ENCODE results near the gene NACC1.
A peak's percentile ranks its signal among the peaks of the same experiment; 100 is the strongest.

Gene NACC1
- 18.8 to 124 (median 40.6) reads per million in 9 experiments for total RNA-seq

- Mint-ChIP-seq H3K27ac (peak within 1 kb of the TSS; percentile 86 to 91), H3K4me1 (ENCODE audit: low read depth in 2 of 2) (peaks cover 50 to 60% of the 10 kb centered on the region in 2 donors), H3K4me3 (peak within 1 kb of the TSS; percentile 89 to 93), H3K36me3 (ENCODE audit: insufficient read depth) (peaks cover 39% of the 10 kb centered on the region), H3K9me3 (no peaks in the 10 kb centered on the region), H3K27me3 (no peaks in the 10 kb centered on the region)
- DNase-seq (peak; percentile 82 to 89 (median 87)), ATAC-seq (replicated peaks) (peak; percentile 79)
Measured at GRCh38 chr19:13117772-13118423, at the start of gene NACC1. Gene NACC1 (plus strand): TSS chr19:13118264. CDS start chr19:13135208, 16,944 bp downstream.

DNA sequence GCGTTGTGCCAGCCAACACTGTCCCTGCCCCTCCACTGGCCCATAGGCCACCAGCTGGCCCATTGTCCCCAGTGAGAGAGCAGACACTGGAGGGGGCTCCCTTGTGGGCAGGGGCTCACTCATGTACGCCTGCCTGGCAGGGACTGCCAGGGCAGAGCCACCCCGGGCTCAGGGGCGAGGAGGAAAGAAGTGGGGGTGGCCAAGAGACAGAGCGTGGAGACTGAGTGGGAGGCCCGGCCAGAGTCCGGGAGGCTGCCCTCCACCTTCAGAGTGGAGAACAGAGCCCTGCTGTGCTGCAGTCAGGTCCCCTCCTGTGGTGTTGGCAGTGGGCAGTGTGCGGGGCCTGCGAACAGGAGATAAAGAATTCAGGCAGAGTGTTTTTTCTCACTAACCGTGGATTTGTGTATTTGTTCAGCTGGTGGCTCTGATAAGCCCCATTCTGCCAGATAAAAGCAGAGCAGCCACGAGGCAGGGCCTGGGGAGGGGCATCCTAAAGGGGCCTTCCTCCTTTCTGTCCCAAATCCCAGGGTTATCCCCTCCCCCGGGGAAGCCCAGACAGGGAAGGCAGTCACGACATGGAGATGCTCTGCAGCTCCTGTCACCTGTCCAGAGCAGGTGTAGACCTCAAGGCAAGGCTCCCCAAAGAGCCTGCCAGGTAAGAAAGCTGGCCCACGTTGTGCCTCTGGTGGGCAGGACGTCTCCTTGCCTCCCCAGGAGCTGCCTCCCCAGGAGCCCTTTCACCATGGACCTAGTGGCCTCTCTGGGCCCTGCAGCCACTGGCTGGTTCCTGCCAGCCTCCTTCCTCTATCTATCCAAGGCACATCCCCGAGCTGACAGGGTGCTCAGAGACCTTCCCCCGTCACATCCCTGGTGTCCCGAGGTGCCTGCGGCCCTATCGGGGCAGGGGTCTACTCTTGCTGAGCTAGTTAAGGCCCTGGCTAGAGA lies 48.4 kb upstream of the NACC1 start:
- H3K9me3 Mint-ChIP-seq, result no peaks in the 10 kb centered on the region
- no peaks in the 10 kb centered on the region for H3K36me3 Mint-ChIP-seq (ENCODE audit: insufficient read depth)
- H3K4me3 Mint-ChIP-seq, result no peak overlapping the region
- DNase-seq (no peak), ATAC-seq (replicated peaks) (no peak)
- H3K4me1 Mint-ChIP-seq (ENCODE audit: low read depth in 2 of 2), result no peaks in the 10 kb centered on the region
- H3K27ac Mint-ChIP-seq, result no peak overlapping the region
- peaks cover 10 to 68% of the 10 kb centered on the region in 2 donors for H3K27me3 Mint-ChIP-seq

DNA sequence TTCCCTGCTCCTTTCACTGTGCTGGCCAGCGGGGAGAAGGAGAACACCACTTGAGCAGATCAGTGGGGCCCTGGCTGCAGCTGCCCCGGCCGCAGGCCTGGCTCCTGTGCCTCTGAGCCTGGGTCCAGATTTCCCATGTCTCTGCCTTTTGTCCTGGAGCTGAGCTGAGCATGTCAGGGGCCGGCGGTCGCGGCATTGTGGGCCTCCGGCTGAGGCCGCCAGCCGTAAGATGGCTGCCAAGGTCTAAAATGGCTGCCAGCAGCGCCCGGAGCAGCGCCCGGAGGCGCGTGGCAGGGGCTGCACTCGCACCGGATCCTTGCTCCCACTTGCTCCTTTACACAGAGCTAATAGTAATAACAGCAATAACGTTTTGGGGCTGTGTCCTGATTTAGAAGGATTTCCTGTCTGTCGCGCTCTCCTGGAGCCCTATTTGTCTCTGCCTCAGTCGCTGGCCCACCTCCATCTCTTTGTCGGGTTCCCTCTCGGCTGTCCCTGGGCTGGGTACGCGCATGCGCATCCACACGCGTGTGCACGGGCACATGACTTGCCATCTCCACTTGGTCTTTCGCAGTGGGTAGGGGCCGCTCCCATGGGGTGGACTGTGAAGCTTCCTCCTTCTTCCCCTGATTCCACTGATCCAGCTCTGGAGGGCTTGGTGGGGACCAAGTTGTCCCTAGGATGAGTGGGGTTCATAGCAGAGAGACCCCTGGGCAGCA lies 47.5 kb upstream of the NACC1 start:
- H3K4me1 Mint-ChIP-seq (ENCODE audit: low read depth in 2 of 2), result no peaks in the 10 kb centered on the region
- peaks cover 10 to 69% of the 10 kb centered on the region in 2 donors for H3K27me3 Mint-ChIP-seq
- H3K27ac Mint-ChIP-seq, result peak overlapping the region in 1 of 2 donors; percentile 23
- DNase-seq (no peak), ATAC-seq (replicated peaks) (no peak)
- H3K9me3 Mint-ChIP-seq, result no peaks in the 10 kb centered on the region
- H3K4me3 Mint-ChIP-seq, result no peak overlapping the region
- no peaks in the 10 kb centered on the region for H3K36me3 Mint-ChIP-seq (ENCODE audit: insufficient read depth)

DNA sequence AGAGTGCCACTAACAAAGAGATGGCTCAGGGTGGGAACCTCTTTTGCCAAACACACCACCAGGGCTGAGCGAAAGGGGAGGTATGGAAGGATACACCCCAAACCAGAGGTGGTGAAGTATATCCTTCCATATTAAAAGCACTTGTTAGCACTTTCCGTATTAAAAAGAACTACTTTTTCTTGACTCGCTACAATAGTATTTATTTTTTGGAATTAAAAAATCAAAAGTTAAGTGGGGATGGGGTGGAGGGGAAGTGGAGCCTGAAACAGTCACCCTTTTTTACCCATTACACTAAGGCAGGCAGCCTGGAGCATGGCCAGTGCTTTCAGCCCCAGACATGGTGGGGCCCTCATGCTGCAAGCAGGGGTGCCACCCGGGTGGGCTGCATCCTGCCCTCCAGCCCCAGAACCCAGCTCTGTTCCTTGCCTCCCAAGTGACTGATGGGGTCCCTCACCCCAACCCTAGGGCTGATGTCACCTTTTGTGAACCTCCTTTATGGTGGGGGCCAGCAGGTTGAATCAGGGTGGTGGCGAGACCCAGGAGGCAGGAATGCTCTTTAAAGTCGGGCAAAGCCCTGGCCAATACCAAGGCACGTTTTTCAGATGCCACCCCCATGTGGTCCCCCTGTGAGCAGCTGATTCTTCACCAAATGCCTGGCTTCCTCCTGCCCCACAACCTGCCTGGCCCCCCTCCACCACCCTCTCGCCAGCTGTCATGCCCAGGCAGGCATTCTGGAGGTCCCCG lies 46.4 kb upstream of the NACC1 start:
- Mint-ChIP-seq H3K9me3 (no peaks in the 10 kb centered on the region), H3K36me3 (ENCODE audit: insufficient read depth) (no peaks in the 10 kb centered on the region), H3K27ac (no peak overlapping the region), H3K27me3 (peaks cover 10 to 71% of the 10 kb centered on the region in 2 donors), H3K4me1 (ENCODE audit: low read depth in 2 of 2) (no peaks in the 10 kb centered on the region), H3K4me3 (no peak overlapping the region)
- no peak for ATAC-seq (replicated peaks)
- DNase-seq, result no peak

DNA sequence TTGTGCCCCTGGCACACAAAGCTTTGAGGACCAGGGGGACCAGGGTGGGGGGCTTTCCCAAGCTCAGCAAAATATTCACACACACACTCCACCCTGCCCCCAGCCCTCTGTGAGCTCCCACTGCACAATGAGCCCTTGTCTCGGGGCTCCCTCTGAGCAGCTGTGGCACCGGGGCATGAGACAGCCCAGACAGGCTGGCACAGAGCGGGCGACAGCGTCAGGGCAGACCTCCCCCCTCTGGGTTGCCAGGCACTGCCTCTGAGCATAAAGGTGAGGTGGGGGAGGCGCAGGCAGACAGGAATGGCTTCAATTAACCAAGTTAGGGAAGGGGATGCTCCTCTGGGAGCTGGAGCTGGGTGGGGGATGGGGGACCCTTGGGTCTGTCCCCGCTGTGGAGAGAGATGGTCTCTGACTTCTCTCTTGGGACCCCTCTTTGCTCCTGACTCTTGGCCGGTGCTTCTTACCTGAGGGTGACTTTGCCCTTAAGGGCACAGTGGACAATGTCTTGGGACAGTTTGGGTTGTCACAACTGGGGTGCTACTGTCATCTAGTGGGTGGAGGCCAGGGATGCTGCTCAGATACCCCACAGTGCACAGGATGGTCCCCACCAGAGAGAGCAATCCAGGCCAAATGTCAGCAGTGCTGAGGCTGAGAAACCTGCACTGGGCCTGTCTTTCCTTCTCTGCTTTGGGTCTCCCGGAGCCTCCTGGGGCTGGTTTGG lies 45.7 kb upstream of the NACC1 start:
- DNase-seq, result no peak
- Mint-ChIP-seq H3K9me3 (no peaks in the 10 kb centered on the region), H3K27me3 (peaks cover 10 to 75% of the 10 kb centered on the region in 2 donors), H3K36me3 (ENCODE audit: insufficient read depth) (no peaks in the 10 kb centered on the region), H3K4me1 (ENCODE audit: low read depth in 2 of 2) (no peaks in the 10 kb centered on the region), H3K4me3 (no peak overlapping the region), H3K27ac (no peak overlapping the region)
- ATAC-seq (replicated peaks), result no peak

DNA sequence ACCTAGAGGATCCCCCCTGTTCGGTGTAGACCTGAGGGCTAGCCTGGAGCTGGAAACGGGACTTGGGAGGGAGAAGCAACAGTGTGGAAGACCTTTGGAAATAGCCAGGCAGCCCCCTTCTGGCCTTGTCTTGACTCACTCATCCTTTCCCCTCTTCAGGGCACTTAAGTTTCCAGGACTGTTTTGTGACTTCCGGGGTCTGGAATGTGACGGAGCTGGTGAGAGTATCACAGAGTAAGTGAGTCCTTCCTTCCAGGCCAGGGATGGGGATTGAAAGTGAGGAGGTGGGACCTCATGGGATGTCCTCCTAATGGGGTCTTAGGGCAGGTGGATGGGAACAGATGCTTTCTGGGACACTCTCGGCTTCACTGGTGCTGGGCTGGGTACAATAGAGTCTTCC lies 44.8 kb upstream of the NACC1 start:
- H3K4me1 Mint-ChIP-seq (ENCODE audit: low read depth in 2 of 2), result no peaks in the 10 kb centered on the region
- no peak overlapping the region for H3K27ac Mint-ChIP-seq
- no peaks in the 10 kb centered on the region for H3K9me3 Mint-ChIP-seq
- H3K36me3 Mint-ChIP-seq (ENCODE audit: insufficient read depth), result no peaks in the 10 kb centered on the region
- no peak for DNase-seq
- ATAC-seq (replicated peaks), result no peak
- H3K4me3 Mint-ChIP-seq, result no peak overlapping the region
- H3K27me3 Mint-ChIP-seq, result peaks cover 10 to 78% of the 10 kb centered on the region in 2 donors

- no peak overlapping the region for H3K4me3 Mint-ChIP-seq
- no peaks in the 10 kb centered on the region for H3K36me3 Mint-ChIP-seq (ENCODE audit: insufficient read depth)
- H3K27me3 Mint-ChIP-seq, result peaks cover 1 to 70% of the 10 kb centered on the region in 2 donors
- DNase-seq, result no peak
- ATAC-seq (replicated peaks), result no peak
- no peaks in the 10 kb centered on the region for H3K4me1 Mint-ChIP-seq (ENCODE audit: low read depth in 2 of 2)
- H3K27ac Mint-ChIP-seq, result no peak overlapping the region
- no peaks in the 10 kb centered on the region for H3K9me3 Mint-ChIP-seq
Measured at GRCh38 chr19:13074378-13074777, 43.7 kb upstream of the NACC1 start.

DNA sequence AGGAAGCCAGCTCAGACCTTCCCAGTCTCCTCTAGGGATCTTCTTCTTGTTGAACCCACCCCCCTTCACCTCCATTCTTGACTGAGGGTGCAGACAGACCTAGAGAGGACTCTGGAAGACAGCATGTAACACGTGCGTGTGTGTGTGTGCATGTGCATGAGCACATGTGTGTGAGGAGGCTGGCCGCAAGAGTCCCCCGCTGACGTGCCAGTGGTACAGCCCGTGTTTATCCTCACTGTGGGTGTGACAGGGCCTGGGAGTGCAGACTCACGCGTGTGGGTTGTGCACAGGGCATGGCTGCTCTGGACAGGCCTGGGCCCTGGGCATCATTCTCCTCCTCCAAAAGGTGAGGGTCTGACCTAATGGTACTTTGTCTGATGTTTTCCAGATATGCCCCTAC lies 41.7 kb upstream of the NACC1 start:
- peak overlapping the region in 1 of 2 donors; percentile 13 for H3K27ac Mint-ChIP-seq
- peaks cover 0 to 50% of the 10 kb centered on the region in 2 donors for H3K27me3 Mint-ChIP-seq
- no peaks in the 10 kb centered on the region for H3K4me1 Mint-ChIP-seq (ENCODE audit: low read depth in 2 of 2)
- no peak for ATAC-seq (replicated peaks)
- no peaks in the 10 kb centered on the region for H3K36me3 Mint-ChIP-seq (ENCODE audit: insufficient read depth)
- H3K9me3 Mint-ChIP-seq, result no peaks in the 10 kb centered on the region
- no peak overlapping the region for H3K4me3 Mint-ChIP-seq
- DNase-seq, result no peak

DNA sequence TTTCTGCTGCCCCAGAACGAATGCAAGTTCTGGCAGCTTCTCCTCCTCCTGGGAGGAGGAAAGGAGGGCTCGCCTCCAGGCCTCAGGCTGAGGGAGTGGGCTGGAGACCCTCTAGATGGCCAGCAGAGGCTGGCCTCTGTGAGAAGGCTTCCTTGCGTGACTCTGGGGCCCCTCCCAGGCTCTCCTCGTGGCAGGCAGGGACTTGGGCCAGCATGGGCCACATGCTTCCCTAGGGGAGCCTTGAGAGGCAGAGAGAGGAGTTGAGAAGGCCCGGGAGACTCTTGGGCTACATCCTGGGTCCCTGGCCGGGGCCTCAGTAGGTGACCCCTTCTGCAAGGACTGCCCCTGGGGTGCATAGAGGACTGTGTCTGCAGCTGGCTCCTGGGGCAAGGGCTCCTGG lies 41.3 kb upstream of the NACC1 start:
- Mint-ChIP-seq H3K27me3 (peaks cover 0 to 54% of the 10 kb centered on the region in 2 donors), H3K4me1 (ENCODE audit: low read depth in 2 of 2) (no peaks in the 10 kb centered on the region), H3K36me3 (ENCODE audit: insufficient read depth) (no peaks in the 10 kb centered on the region), H3K9me3 (no peaks in the 10 kb centered on the region), H3K27ac (no peak overlapping the region), H3K4me3 (no peak overlapping the region)
- no peak for DNase-seq
- no peak for ATAC-seq (replicated peaks)

DNA sequence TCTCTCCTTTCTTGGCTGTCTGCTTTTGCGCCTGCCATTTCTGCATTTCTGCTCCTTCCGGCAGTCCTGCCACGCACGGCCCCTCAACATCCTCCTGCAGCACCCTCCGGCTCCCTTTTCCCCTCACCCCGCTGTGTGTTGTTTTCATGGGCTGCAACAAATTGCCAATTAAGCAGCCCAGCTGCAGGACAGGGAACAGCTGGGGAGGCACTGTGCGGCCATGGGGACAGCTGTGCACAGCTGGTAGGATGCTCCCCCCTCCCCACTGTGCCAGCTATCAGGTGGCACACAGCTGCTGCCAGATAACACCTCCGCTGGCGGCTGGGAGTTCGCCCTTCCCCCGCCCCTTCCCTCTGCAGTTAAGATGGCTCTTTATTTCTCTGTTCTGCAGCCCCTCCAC lies 40.8 kb upstream of the NACC1 start:
- ATAC-seq (replicated peaks), result no peak
- Mint-ChIP-seq H3K27ac (no peak overlapping the region), H3K36me3 (ENCODE audit: insufficient read depth) (no peaks in the 10 kb centered on the region), H3K9me3 (no peaks in the 10 kb centered on the region), H3K27me3 (peaks cover 0 to 53% of the 10 kb centered on the region in 2 donors), H3K4me3 (no peak overlapping the region), H3K4me1 (ENCODE audit: low read depth in 2 of 2) (no peaks in the 10 kb centered on the region)
- no peak for DNase-seq

DNA sequence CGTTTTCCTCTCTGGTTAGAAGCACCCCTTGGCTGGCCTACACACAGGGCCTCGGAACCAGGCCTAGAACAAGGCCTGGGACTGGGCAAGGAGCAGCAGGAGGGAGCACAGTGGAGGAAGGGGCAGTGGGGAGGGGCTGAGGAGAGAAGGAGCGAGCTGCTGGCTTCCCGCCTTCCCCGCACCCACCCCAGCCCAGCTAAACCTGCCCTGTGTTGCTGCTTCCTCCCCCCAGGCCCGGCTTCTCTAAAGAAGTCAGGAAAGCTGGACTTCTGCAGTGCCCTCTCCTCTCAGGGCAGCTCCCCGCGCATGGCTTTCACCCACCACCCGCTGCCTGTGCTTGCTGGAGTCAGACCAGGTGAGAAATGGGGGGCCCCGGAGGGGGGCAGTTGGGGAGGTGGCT lies 39.7 kb upstream of the NACC1 start:
- Mint-ChIP-seq H3K4me3 (no peak overlapping the region), H3K27me3 (peaks cover 0 to 47% of the 10 kb centered on the region in 2 donors), H3K9me3 (no peaks in the 10 kb centered on the region), H3K27ac (peak overlapping the region in 1 of 2 donors; percentile 48), H3K36me3 (ENCODE audit: insufficient read depth) (no peaks in the 10 kb centered on the region), H3K4me1 (ENCODE audit: low read depth in 2 of 2) (no peaks in the 10 kb centered on the region)
- DNase-seq (no peak), ATAC-seq (replicated peaks) (no peak)

- H3K36me3 Mint-ChIP-seq (ENCODE audit: insufficient read depth), result peaks cover under 1% of the 10 kb centered on the region
- no peaks in the 10 kb centered on the region for H3K9me3 Mint-ChIP-seq
- ATAC-seq (replicated peaks) (no peak), DNase-seq (no peak)
- H3K27ac Mint-ChIP-seq, result peak overlapping the region in 1 of 2 donors; percentile 46
- H3K4me3 Mint-ChIP-seq, result no peak overlapping the region
- peaks cover 0 to 45% of the 10 kb centered on the region in 2 donors for H3K27me3 Mint-ChIP-seq
- H3K4me1 Mint-ChIP-seq (ENCODE audit: low read depth in 2 of 2), result no peaks in the 10 kb centered on the region
Measured at GRCh38 chr19:13078897-13079541, 39.0 kb upstream of the NACC1 start.

All from effector memory CD8-positive, alpha-beta T cell (primary cell).